Urinary bladder (tissue), 4 donors: ENCODE measurements around the gene CLDN20. TPM values are rescaled to one million over a fixed set of nuclear protein-coding genes. Genes with fewer than 3 reads are reported as not detected.
"Not testable (repeated sequence)": the region's sequence is repeated elsewhere in the genome, so short reads cannot be mapped to it uniquely, and the experiment has no call there.

Experiments
- DNase-seq: peaks from one replicate; pipeline ENCODE4 v3.0.0-alpha.2; 2015; ENCODE audit errors: extremely low spot score
- H3K27ac ChIP-seq: one replicate; pipeline ENCODE4 v1.5.1; 2013; ENCODE audit warnings: low read depth, mild to moderate bottlenecking, moderate library complexity
- H3K36me3 ChIP-seq: one replicate; pipeline ENCODE4 v1.6.1; 2013; ENCODE audit warnings: mild to moderate bottlenecking, moderate library complexity; ENCODE audit not compliant: insufficient read depth
- H3K4me1 ChIP-seq: one replicate; pipeline ENCODE4 v1.6.1; 2013; ENCODE audit warnings: mild to moderate bottlenecking, moderate library complexity; ENCODE audit not compliant: insufficient read depth
- H3K4me3 ChIP-seq: one replicate; pipeline ENCODE4 v1.5.1; 2013; ENCODE audit warnings: low read depth, low read length
- WGBS: extraction: QIAGEN DNeasy Blood & Tissue Kit; methylation state at CpG from one replicate; pipeline ENCODE4 v1.1.7; 2013; 5-methylcytosine and 5-hydroxymethylcytosine counted together
- polyA plus RNA-seq: library from polyadenylated mRNA; stranded (reverse); fragments of 200-250 nt; gene quantifications from one replicate; pipeline ENCODE4 v1.2.3, GENCODE V29; 2013
- total RNA-seq: library from RNA; depleted of rRNA; stranded (reverse); fragments of >200 nt; gene quantifications from one replicate; pipeline ENCODE4 v1.2.3, GENCODE V29; 2014
- donor health status: healthy with polysubstance abuse.
- donor health status: healthy.

Gene CLDN20
- total and polyA plus RNA-seq, 2 donors = 0.06 TPM; not detected in 1

DNA sequence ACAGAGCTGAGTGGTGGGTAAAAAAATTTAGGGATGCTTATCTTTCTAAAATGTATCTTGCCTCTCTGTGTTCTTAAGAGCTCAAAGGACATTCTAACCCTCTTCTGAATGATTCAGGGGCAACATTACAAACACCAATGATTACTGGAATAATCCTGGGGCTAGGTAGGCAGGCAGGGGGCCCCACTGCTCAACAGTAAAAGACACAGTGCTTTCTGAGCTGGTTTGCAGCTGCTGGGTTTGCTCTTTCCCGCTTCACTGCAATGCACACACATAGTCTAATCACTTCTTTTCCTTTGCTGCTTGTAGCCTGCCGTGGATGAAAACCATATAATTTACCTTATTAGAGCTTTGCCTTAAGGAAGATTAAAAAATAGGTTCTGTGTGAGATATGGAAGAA is 23.9 kb downstream of the CLDN20 start:
- H3K27ac ChIP-seq = no peak overlapping the region
- no peaks in the 10 kb centered on the region for H3K4me1 ChIP-seq
- 55% methylated on average over 2 of the region's 2 CpGs for WGBS
- no peak for DNase-seq
- no peak overlapping the region for H3K4me3 ChIP-seq
- peaks cover 2% of the 10 kb centered on the region for H3K36me3 ChIP-seq

DNA sequence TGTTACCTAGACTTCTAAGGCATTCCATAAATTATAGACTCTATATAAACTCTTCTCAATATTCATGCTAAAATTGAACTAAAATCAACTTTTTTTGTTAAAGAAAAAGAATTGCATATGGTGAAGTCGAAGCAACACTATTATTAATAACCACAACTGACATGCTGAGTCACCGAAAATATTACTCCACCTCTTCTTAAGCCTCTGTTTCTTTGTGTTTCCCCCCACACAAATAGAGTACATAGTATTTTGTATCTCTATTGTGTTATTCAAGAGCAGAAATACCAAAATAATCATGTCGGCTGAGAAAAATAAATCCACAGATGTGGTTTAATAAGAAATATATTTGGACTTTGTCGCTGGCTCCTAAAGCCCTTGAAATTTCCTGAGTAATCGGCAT is 26.7 kb downstream of the CLDN20 start:
- no peak overlapping the region for H3K4me3 ChIP-seq
- H3K36me3 ChIP-seq = no peaks in the 10 kb centered on the region
- no peak for DNase-seq
- WGBS = 94% methylated on average over 5 of the region's 5 CpGs
- H3K27ac ChIP-seq = no peak overlapping the region
- no peaks in the 10 kb centered on the region for H3K4me1 ChIP-seq

DNA sequence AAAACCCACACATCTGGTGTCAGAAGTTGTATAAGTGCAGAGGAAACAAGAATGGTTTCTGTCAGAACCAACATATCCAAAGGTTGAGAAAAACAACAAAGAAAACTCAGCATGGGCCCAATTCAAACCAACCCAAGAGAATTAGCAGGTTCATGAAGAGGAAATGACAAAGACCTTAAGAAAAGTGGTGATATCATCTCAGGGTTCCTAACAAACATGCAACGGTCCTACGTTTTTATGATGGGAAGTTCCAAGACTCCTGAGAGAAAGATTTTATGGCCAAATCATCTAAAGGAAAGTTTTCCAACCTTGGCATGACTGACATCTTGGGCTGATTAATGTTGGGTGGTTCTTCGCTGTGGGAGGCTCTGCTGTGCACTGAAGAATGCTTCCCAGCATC is 27.5 kb downstream of the CLDN20 start:
- Histone ChIP-seq H3K4me1 (no peaks in the 10 kb centered on the region), H3K4me3 (no peak overlapping the region), H3K36me3 (no peaks in the 10 kb centered on the region), H3K27ac (no peak overlapping the region)
- 72% methylated on average over 3 of the region's 3 CpGs for WGBS
- DNase-seq = no peak

DNA sequence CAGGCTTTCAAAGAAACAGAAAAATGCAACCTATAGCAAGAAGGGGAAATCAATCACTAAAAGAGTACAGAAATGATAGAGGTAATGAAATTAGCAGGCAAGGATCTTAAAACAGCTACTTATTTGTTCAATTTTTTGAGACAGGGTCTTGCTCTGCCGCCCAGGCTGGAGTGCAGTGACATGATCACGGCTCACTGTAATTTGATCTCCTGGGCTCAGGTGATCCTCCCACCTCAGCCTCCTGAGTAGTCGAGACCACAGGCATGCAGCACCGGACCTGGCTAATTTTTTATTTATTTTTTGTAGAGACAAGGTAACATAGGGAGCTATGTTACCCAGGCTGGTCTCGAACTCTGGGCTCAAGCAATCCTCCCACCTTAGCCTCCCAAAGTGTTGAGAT is 28.9 kb downstream of the CLDN20 start:
- H3K4me1 ChIP-seq = no peaks in the 10 kb centered on the region
- WGBS = 82% methylated on average over 5 of the region's 5 CpGs
- no peak overlapping the region for H3K4me3 ChIP-seq
- no peak for DNase-seq
- H3K36me3 ChIP-seq = peaks cover 5% of the 10 kb centered on the region
- H3K27ac ChIP-seq = no peak overlapping the region

DNA sequence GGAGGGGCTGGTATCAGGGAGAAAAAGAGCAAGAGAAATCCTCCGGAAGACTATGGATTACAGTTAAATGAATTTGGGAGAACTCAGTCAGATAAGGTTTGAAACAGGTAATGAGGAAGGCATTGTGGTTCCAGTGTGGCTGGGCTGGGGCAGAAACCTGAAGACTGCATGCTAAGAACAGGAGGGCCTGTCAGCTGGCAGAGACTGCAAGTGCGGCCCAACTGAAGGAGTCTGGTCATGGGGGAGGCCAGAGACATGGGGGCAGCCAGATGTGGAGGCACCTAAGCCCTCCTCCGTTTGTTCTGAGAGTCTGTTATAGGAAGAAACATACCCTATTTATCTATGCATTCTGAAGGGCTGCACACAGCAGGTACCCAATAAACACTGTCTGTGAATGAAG is 33.9 kb downstream of the CLDN20 start:
- Histone ChIP-seq H3K27ac (no peak overlapping the region), H3K36me3 (peaks cover 7% of the 10 kb centered on the region), H3K4me3 (no peak overlapping the region), H3K4me1 (no peaks in the 10 kb centered on the region)
- no peak for DNase-seq
- WGBS = 89% methylated on average over 3 of the region's 3 CpGs

DNA sequence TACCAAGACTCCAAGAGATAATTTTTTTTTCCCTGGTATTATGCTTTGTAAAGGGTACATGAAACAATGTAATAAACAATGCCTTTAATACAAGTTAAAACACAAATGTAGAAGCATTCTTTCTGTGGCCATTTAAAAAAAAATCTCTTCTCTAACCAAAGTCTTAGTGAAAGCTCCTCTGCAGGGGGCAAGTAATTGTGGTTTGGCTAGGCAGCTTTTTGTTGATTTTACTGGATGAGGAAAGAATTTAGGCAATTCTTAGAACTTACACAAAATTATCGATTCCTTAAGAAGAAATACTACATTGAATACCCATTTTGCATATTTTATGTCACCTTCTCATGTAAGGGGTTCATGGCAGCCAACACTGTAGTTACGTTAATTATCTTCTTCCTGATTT is 38.1 kb downstream of the CLDN20 start:
- 92% methylated on average over 2 of the region's 2 CpGs for WGBS
- no peak for DNase-seq
- no peak overlapping the region for H3K4me3 ChIP-seq
- H3K36me3 ChIP-seq = peaks cover 4% of the 10 kb centered on the region
- H3K4me1 ChIP-seq = no peaks in the 10 kb centered on the region
- H3K27ac ChIP-seq = no peak overlapping the region

DNA sequence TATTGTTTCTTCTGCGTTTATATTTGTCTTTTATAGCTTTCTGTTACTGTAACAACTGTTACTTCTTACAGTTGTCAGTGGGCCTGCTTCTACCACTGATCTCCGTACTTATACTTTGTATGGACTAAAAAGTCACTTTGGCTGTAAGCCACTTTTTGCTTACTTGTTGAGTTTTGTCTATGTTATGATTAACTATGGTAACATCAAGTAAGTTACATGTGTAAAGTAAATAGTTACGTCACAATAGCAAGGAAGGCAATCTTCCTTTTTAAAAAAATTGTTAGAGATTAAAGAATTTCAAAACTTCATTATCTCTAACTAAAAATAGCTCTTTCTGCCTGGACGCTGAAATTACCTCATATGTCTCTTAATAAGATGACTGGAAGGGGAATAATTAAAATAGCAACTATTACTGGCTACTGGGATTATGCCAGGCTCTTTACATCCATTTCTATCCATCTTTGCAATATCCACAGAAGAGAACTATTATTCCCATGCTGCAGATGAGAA is 39.6 kb downstream of the CLDN20 start:
- 54% methylated on average over 4 of the region's 4 CpGs for WGBS
- Histone ChIP-seq H3K27ac (no peak overlapping the region), H3K36me3 (no peaks in the 10 kb centered on the region), H3K4me1 (no peaks in the 10 kb centered on the region), H3K4me3 (no peak overlapping the region)
- no peak for DNase-seq

DNA sequence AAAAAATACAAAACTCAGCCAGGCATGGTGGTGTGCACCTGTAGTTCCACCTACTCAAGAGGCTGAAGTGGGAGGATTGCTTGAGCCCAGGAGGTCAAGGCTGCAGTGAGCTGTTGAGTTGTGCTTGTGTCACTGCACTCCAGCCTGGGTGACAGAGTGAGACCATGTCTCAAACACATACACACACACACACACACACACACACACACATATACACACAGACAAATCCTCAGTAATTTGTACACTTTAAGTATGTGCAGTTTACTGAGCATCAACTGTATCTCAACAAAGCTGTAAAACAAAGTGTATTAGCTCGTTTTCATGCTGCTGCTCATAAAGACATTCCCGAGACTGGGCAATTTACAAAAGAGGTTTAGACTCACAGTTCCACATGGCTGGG is 43.1 kb downstream of the CLDN20 start:
- Histone ChIP-seq H3K4me1 (no peaks in the 10 kb centered on the region), H3K4me3 (no peak overlapping the region), H3K27ac (no peak overlapping the region), H3K36me3 (no peaks in the 10 kb centered on the region)
- WGBS = 74% methylated on average over 2 of the region's 2 CpGs
- no peak for DNase-seq

DNA sequence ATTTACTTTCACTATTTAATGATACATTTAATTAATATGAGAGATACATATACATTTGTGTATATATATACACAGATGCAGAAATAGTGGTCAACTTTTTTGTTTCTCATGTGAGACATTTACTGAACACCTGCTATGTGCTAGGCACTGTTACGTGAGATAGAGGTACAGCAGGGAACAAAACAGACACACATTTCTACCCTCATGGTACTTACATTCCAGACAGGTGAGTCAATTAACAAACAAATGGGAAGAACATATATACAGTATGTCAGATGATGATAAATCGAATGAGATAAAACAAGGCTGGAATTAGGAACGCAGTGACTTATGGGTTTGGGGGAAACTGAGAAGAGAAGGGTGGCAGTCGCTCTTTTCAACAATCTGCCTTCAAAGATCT is 45.3 kb downstream of the CLDN20 start:
- Histone ChIP-seq H3K36me3 (peaks cover 1% of the 10 kb centered on the region), H3K4me1 (no peaks in the 10 kb centered on the region), H3K4me3 (no peak overlapping the region), H3K27ac (no peak overlapping the region)
- no peak for DNase-seq
- 94% methylated on average over 4 of the region's 4 CpGs for WGBS

DNA sequence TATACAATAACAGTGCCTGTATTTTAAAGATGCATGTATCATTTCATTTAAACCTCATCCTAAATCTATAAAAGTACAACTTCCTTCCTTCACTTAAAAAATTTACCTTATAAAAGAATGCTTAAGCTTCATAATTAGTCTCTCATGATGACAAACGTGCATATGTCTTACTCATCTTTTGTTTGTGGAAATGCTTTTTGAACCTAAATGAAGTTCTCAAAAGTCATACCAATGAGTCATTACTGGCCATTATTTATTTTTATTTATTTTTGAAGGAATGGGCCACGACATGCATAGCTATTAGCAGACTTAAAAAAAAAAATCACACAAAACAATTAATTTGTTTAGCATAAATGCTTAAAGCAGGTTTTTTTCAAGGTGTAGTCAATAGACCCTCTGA is 46.8 kb downstream of the CLDN20 start:
- 58% methylated on average over 2 of the region's 2 CpGs for WGBS

DNA sequence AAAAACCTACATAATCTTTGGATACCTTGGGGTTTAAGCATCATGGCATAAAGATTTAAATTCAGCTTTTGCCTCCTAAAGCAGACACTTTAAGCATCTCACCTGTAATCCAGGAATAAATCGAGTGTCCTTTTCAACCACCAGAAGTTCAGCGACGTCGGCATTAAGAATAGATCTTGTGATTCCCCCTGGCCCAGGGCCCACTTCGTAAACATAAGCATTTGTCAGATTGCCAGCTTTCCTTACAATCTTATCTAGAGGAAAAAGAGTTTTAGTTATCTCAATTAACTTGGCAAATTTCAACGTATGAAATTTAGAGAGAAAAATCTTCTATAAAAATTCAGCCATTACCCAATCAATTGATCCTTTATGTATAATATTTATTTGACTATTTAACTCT is 47.3 kb downstream of the CLDN20 start:
- DNase-seq = no peak
- 34% methylated on average over 6 of the region's 6 CpGs for WGBS
- Histone ChIP-seq H3K36me3 (peaks cover 1% of the 10 kb centered on the region), H3K27ac (no peak overlapping the region), H3K4me1 (no peaks in the 10 kb centered on the region), H3K4me3 (no peak overlapping the region)

More for the DNA sequence above, 46.8 kb downstream of the CLDN20 start:
- peaks cover 1% of the 10 kb centered on the region for H3K36me3 ChIP-seq
- H3K4me3 ChIP-seq = no peak overlapping the region
- H3K4me1 ChIP-seq = no peaks in the 10 kb centered on the region
- DNase-seq = no peak
- H3K27ac ChIP-seq = no peak overlapping the region

DNA sequence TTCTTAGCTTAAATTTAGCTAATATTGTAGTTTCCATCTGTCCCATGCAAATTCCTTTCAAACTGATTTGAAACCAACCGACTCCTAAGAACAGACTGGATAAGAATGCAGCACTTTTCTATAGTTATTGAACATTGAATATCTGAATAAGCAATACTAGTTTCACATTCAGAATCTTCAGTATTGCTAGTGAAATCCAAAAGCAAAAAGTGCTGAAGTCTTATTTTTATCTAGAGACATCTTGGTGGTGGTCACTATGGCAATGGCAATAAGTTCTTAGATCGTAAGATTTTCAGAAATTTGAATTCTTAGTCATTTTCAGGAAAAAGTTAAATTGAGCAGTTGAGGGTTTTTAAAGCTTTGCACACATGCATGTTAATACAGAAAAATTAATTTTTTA is 47.8 kb downstream of the CLDN20 start:
- H3K27ac ChIP-seq = no peak overlapping the region
- H3K4me3 ChIP-seq = no peak overlapping the region
- 79% methylated on average over 2 of the region's 2 CpGs for WGBS
- DNase-seq = no peak
- H3K36me3 ChIP-seq = peaks cover 1% of the 10 kb centered on the region
- no peaks in the 10 kb centered on the region for H3K4me1 ChIP-seq

DNA sequence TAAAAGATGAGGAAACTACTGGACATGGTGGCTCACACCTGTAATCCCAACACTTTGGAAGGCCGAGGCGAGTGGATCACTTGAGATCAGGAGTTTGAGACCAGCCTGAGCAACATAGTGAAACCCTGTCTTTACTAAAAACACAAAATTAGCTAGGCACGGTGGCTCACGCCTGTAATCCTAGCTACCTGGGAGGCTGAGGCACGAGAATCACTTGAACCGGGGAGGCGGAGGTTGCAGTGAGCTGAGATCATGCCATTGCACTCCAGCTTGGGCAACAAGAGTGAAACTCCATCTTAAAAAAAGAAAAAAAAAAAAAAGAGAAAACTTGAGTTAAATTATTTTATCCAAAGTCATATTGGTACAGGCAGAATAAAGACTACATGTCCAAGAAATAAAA is 49.1 kb downstream of the CLDN20 start:
- H3K4me3 ChIP-seq, H3K36me3 ChIP-seq, H3K27ac ChIP-seq, H3K4me1 ChIP-seq, DNase-seq: not testable (repeated sequence)
- WGBS = 96% methylated on average over 7 of the region's 7 CpGs

DNA sequence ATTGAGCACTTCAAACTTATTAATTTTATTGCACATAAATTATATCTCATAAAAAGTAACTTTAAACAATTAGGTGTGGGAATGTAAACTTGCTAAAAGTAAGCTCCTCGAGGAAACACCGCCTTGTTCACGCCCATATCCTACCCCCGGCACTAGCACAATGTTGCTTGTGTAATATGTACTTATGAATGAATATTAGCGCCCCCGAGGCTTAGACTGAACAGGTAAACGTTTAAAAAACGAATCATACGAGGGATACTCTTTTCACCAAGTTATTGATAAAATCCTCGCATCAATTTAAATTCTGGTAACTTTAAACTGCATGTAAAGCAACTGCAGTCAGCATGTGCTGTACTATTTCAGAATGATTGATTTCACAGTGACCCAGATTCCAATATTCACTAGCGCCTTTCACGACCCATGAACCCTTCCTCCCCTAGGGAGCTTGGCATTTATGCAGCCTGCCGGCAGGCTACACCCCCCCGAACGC is 49.8 kb downstream of the CLDN20 start:
- Histone ChIP-seq H3K36me3 (peaks cover 1% of the 10 kb centered on the region), H3K27ac (peak overlapping the region; percentile 40), H3K4me3 (peak overlapping the region; percentile 73), H3K4me1 (no peaks in the 10 kb centered on the region)
- DNase-seq = no peak
- 1% methylated on average over 15 of the region's 15 CpGs for WGBS
